Adrenal gland (tissue), 12 donors: ENCODE results near the gene ARHGAP22. TPM values are rescaled to one million over a fixed set of nuclear protein-coding genes. Genes with fewer than 3 reads are reported as not detected.

Experiments
- DNase-seq, 7 donors: peaks; one replicate each; pipeline ENCODE4 v3.0.0-alpha.2; 2019 to 2020
- H3K27ac ChIP-seq, 5 donors: fragments of 200-600 bp; sonication (generic) in 4 of 5; 1 replicate in 3 of 5; 2 replicates in 2 of 5; pipeline versions ENCODE4 v1.5.1 to v1.8.0; 2016 to 2020; ENCODE audit warnings: mild to moderate bottlenecking in 1 of 5
- H3K27me3 ChIP-seq: fragments of 200-600 bp; 2 replicates; pipeline ENCODE4 v1.8.0; 2021
- H3K36me3 ChIP-seq, 2 donors: fragments of 200-600 bp; replicated peaks in 1 of 2; 1 replicate in 1 of 2; 2 replicates in 1 of 2; pipeline versions ENCODE4 v1.5.1 to v1.8.0; 2018 to 2022
- H3K4me1 ChIP-seq, 2 donors: fragments of 200-600 bp; replicated peaks in 1 of 2; 1 replicate in 1 of 2; 2 replicates in 1 of 2; pipeline versions ENCODE4 v1.5.1 to v1.8.0; 2018 to 2021
- H3K4me3 ChIP-seq, 4 donors: fragments of 200-600 bp; sonication (generic) in 3 of 4; one replicate each; pipeline ENCODE4 v1.5.1; 2016 to 2018
- H3K9me3 ChIP-seq, 3 donors: fragments of 200-600 bp; sonication (generic) in 1 of 3; replicated peaks in 1 of 3; 1 replicate in 2 of 3; 2 replicates in 1 of 3; pipeline versions ENCODE4 v1.5.1 to v1.8.0; 2016 to 2021
- POLR2A ChIP-seq, 2 donors: fragments of 450-650 bp; IDR thresholded peaks; one replicate each; pipeline ENCODE4 v1.6.1; 2017; ENCODE audit warnings: antibody characterized with exemption in 2 of 2, mild to moderate bottlenecking in 2 of 2, moderate library complexity in 1 of 2
- WGBS, 4 donors: extraction: QIAGEN DNeasy Blood & Tissue Kit in 2 of 4; methylation state at CpG; one replicate each; pipeline versions ENCODE4 v1.1.5 to v1.1.7; 2013 to 2017; 5-methylcytosine and 5-hydroxymethylcytosine counted together
- intact Hi-C, 2 donors: fragments of 100-400 bp; cut with DNase I; formaldehyde crosslinking; loops; one replicate each; pipeline versions ENCODE4 v1.14.1 to v1.15.0; 2022 to 2023
- polyA plus RNA-seq, 3 donors: library from polyadenylated mRNA; stranded (reverse); fragments of 200-250 nt in 2 of 3; fragments of 350-450 nt in 1 of 3; fragmentation: Illumina TruSeq in 1 of 3; extraction: RNeasy Lipid Tissue Mini Kit (QIAGEN cat#74804) in 1 of 3; gene quantifications; one replicate each; pipeline ENCODE4 v1.2.3, GENCODE V29; 2013 to 2014
- total RNA-seq, 9 donors: library from RNA; depleted of rRNA in 4 of 9; stranded (reverse); fragments of >200 nt in 4 of 9; fragments of 120-200 nt in 1 of 9; fragmentation: NEBNext Ultra II Directional in 1 of 9; extraction: Animal tissue kit (Norgen Biotek cat#: 25700) in 1 of 9; gene quantifications; one replicate each; pipeline versions ENCODE4 v1.1.0 to v1.2.4, GENCODE V29; 2013 to 2023
- TF ChIP-seq, protein P1 (sequence below), 6 experiments: fragments of 450-650 bp in 4 of 6; fragments of 200-600 bp in 2 of 6; sonication (generic) in 1 of 6; IDR thresholded peaks; 1 replicate in 5 of 6; 2 replicates in 1 of 6; pipeline versions ENCODE4 v1.5.1 to v1.8.0; 2016 to 2021; ENCODE audit warnings: antibody characterized with exemption in 6 of 6, mild to moderate bottlenecking in 2 of 6, moderate library complexity in 1 of 6
- donor health status: healthy with polysubstance abuse.
- donor health status: Bipolar disorder and iron deficiency.
- donor health status: DM: yes; HTN: yes; CAD: no.
- donor health status: DM: no; HTN: no; CAD: no.
- donor health status: DM: no; HTN: no; CAD: no.
- donor health status: DM: yes; HTN: yes; CAD: no.

ARHGAP22 gene
- total and polyA plus RNA-seq, 12 donors, result 0.91 to 11.6 (median 4.6) TPM

- intact Hi-C loops, result no loop called here
- WGBS, 4 donors, result 67 to 71% (median 68%) methylated on average over 6 of the region's 6 CpGs
- DNase-seq, result no peak
- H3K4me1 ChIP-seq, result no peaks in the 10 kb centered on the region
- H3K27ac ChIP-seq, result no peak overlapping the region
- no peaks in the 10 kb centered on the region for H3K36me3 ChIP-seq
- TF ChIP-seq, protein P1, sequence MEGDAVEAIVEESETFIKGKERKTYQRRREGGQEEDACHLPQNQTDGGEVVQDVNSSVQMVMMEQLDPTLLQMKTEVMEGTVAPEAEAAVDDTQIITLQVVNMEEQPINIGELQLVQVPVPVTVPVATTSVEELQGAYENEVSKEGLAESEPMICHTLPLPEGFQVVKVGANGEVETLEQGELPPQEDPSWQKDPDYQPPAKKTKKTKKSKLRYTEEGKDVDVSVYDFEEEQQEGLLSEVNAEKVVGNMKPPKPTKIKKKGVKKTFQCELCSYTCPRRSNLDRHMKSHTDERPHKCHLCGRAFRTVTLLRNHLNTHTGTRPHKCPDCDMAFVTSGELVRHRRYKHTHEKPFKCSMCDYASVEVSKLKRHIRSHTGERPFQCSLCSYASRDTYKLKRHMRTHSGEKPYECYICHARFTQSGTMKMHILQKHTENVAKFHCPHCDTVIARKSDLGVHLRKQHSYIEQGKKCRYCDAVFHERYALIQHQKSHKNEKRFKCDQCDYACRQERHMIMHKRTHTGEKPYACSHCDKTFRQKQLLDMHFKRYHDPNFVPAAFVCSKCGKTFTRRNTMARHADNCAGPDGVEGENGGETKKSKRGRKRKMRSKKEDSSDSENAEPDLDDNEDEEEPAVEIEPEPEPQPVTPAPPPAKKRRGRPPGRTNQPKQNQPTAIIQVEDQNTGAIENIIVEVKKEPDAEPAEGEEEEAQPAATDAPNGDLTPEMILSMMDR (IDR thresholded peaks at IDR 0.05), result no peak
- TF ChIP-seq POLR2A (IDR thresholded peaks at IDR 0.05), result no peak
- no peak overlapping the region for H3K4me3 ChIP-seq
- H3K9me3 ChIP-seq, result no peaks in the 10 kb centered on the region
- H3K27me3 ChIP-seq, result no peaks in the 10 kb centered on the region
Measured at GRCh38 chr10:48598936-48599829, 5.7 kb downstream of the ARHGAP22 start.

DNA sequence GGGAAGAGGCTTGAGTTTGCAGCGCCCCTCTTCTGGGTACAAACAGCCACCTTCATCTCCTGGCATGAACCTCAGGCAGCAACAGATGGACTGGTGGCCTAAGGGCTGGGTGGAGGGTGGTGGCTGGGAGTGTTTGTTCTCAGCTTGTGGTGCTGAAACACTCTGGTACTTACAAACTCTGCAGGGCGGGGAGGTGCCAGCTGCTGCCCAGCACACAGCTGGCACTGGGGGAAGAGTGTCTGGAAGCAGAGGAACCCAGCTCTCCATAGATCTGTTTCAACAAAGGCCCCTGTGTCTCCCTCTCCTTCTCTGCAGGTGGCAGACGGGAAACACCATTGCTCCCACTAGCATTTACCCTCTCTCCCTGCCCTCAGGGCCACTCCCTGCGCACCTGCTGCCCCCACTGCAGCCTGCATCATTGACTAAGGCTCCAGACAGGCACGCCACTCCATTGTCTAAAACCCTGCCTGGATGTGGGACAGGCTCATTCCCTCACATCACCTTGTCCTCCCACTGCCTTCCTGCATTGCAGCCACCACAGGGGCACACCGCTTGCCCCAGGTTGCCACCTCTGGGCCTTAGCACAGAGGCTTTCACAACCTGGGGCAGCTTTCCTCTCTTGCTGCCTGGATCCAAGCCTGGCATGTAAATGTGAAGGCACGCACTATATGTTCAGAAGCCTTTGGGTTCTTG lies 6.5 kb downstream of the ARHGAP22 start:
- WGBS, 4 donors, result 88 to 96% (median 90%) methylated on average over 3 to 7 of the region's 7 CpGs
- no peak overlapping the region for H3K4me3 ChIP-seq
- H3K27me3 ChIP-seq, result no peaks in the 10 kb centered on the region
- intact Hi-C loops, result no loop called here
- DNase-seq, result no peak
- no peak overlapping the region for H3K27ac ChIP-seq
- H3K4me1 ChIP-seq, result no peaks in the 10 kb centered on the region
- H3K9me3 ChIP-seq, result no peaks in the 10 kb centered on the region
- H3K36me3 ChIP-seq, result no peaks in the 10 kb centered on the region
- no peak for TF ChIP-seq POLR2A (IDR thresholded peaks at IDR 0.05)
- TF ChIP-seq, protein P1 (IDR thresholded peaks at IDR 0.05), result no peak

- TF ChIP-seq POLR2A (IDR thresholded peaks at IDR 0.05), result no peak
- TF ChIP-seq, protein P1 (IDR thresholded peaks at IDR 0.05), result no peak
- no peaks in the 10 kb centered on the region for H3K9me3 ChIP-seq
- H3K27me3 ChIP-seq, result no peaks in the 10 kb centered on the region
- no peak overlapping the region for H3K4me3 ChIP-seq
- H3K4me1 ChIP-seq, result no peaks in the 10 kb centered on the region
- H3K36me3 ChIP-seq, result no peaks in the 10 kb centered on the region
- intact Hi-C loops, result no loop called here
- WGBS, 4 donors, result 85 to 96% (median 88%) methylated on average over 3 of the region's 3 CpGs
- no peak overlapping the region for H3K27ac ChIP-seq
- no peak for DNase-seq
Measured at GRCh38 chr10:48595539-48595932, 9.3 kb downstream of the ARHGAP22 start.

- no peaks in the 10 kb centered on the region for H3K36me3 ChIP-seq
- H3K4me1 ChIP-seq, result no peaks in the 10 kb centered on the region
- TF ChIP-seq, protein P1 (IDR thresholded peaks at IDR 0.05), result no peak
- no peak for TF ChIP-seq POLR2A (IDR thresholded peaks at IDR 0.05)
- 67 to 71% (median 68%) methylated on average over 7 of the region's 7 CpGs for WGBS, 4 donors
- intact Hi-C loops, result no loop called here
- H3K4me3 ChIP-seq, result no peak overlapping the region
- no peaks in the 10 kb centered on the region for H3K27me3 ChIP-seq
- H3K9me3 ChIP-seq, result no peaks in the 10 kb centered on the region
- no peak for DNase-seq
- H3K27ac ChIP-seq, result no peak overlapping the region
Measured at GRCh38 chr10:48594803-48595538, 9.9 kb downstream of the ARHGAP22 start.
